ENCODE data around the gene EPS8L1. TPM values are rescaled to one million over a fixed set of nuclear protein-coding genes. Genes with fewer than 3 reads are reported as not detected.
A peak's percentile ranks its signal among the peaks of the same experiment; 100 is the strongest.

The EPS8L1 gene
- total RNA-seq, 2 donors from 2014 or later = 1.4 to 2.1 TPM

DNA sequence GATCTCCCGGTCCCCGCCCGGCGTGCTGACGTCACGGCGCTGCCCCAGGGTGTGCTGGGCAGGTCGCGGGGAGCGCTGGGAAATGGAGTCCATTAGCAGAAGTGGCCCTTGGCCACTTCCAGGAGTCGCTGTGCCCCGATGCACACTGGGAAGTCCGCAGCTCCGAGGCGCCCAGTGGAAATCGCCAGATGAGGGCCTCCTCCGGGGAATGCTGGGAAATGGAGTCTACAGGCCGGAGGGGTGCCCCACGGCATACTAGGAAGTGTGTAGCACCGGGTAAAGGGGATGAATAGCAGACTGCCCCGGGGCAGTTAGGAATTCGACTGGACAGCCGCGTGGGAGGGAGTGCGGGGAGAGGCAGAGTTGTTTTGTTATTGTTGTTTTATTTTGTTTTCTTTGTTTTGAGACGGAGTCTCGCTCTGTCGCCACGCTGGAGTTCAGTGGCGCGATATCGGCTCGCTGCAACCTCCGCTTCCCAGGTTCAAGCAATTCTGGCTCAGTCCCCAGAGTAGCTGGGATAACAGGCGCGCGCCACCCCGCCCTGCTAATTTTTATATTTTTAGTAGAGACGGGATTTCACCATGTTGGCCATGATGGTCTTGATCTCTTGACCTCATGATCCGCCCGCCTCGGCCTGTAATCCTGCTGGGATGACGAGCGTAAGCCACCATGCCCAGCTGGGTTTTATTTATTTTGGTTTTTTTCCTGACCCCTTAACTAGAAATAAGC lies 42.2 kb downstream of the EPS8L1 start:
- Mint-ChIP-seq H3K27ac (peak overlapping the region; percentile 92), H3K9me3 (no peaks in the 10 kb centered on the region), H3K36me3 (ENCODE audit: low read depth) (peaks cover 20% of the 10 kb centered on the region), H3K27me3 (no peaks in the 10 kb centered on the region), H3K4me1 (peaks cover 17% of the 10 kb centered on the region), H3K4me3 (peak overlapping the region; percentile 97)
- ATAC-seq (replicated peaks) = peak; percentile 97

DNA sequence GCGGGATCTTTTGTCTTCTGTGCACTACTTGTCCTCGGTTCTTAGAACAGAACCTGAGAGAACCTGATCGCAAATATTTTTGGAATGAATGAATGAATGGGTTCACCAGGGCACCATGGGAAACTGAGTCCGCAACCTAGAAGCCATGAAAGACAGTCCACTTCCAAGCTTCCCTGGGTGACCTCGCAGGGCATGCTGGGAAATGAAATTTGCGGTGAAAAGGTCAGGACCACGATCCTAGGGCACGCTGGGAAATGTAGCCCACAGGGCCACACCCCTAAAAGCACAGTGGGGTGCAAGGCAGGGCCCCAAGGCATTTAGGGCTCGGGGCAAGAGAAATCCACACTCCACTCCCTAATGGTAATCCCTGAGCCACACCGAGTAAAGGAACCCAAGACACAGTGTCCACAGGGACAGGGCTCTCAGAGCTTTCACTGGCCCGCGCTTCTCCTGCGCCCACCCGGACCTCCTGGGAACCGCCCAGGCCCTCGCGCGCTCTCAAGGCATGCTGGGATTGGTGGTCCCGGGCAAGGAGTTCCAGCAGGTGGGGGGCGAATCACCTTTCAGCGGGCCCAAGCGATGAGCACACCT lies 42.8 kb downstream of the EPS8L1 start:
- peak overlapping the region; percentile 92 for H3K27ac Mint-ChIP-seq
- H3K27me3 Mint-ChIP-seq = peaks cover 3% of the 10 kb centered on the region
- H3K4me3 Mint-ChIP-seq = peak overlapping the region; percentile 97
- no peaks in the 10 kb centered on the region for H3K9me3 Mint-ChIP-seq
- no peak for ATAC-seq (replicated peaks)
- H3K36me3 Mint-ChIP-seq (ENCODE audit: low read depth) = peaks cover 20% of the 10 kb centered on the region
- peaks cover 17% of the 10 kb centered on the region for H3K4me1 Mint-ChIP-seq

DNA sequence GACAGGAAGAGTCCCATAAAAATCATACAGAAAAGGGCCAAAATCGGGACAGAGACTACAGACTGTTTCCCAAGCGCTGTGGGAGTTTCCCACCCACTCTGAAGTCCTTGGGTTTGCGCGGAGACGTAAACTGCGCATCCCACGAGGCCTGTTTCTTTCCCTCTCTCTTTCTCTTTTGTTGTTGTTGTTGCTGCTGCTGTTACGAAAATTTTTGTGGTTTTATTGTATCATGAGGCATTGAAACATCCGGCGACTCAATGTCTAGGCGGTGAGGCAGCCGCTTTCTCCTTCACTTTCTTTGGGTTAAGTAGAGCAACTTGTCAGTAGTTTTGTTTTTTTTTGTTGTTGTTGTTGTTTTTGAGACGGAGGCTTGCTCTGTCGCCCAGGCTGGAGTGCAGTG lies 43.4 kb downstream of the EPS8L1 start:
- Mint-ChIP-seq H3K27ac (peak overlapping the region; percentile 92), H3K4me3 (peak overlapping the region; percentile 97), H3K9me3 (no peaks in the 10 kb centered on the region), H3K27me3 (peaks cover 8% of the 10 kb centered on the region), H3K36me3 (ENCODE audit: low read depth) (peaks cover 20% of the 10 kb centered on the region), H3K4me1 (peaks cover 17% of the 10 kb centered on the region)
- ATAC-seq (replicated peaks) = no peak

DNA sequence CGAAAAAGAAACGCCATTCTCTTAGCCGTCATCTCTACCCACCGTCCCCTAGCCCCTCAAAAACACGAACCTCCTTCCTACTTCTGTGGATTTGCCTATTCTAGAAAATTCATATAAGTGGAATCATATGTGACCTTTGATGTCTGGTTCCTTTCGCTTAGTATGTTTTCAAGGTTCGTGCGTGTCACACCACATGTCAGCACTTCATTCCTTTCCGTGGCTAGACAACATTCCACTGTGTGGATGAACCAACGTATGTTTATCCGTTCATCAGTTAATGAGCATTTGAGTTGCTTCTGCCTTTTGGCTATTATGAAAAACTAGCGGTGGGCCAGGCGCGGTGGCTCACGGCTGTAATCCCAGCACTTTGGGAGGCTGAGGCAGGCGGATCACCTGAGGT lies 55.8 kb downstream of the EPS8L1 start:
- Mint-ChIP-seq H3K36me3 (ENCODE audit: low read depth) (no peaks in the 10 kb centered on the region), H3K4me3 (no peak overlapping the region), H3K4me1 (no peaks in the 10 kb centered on the region), H3K27me3 (peaks cover 37% of the 10 kb centered on the region), H3K9me3 (no peaks in the 10 kb centered on the region), H3K27ac (no peak overlapping the region)
- no peak for ATAC-seq (replicated peaks)

DNA sequence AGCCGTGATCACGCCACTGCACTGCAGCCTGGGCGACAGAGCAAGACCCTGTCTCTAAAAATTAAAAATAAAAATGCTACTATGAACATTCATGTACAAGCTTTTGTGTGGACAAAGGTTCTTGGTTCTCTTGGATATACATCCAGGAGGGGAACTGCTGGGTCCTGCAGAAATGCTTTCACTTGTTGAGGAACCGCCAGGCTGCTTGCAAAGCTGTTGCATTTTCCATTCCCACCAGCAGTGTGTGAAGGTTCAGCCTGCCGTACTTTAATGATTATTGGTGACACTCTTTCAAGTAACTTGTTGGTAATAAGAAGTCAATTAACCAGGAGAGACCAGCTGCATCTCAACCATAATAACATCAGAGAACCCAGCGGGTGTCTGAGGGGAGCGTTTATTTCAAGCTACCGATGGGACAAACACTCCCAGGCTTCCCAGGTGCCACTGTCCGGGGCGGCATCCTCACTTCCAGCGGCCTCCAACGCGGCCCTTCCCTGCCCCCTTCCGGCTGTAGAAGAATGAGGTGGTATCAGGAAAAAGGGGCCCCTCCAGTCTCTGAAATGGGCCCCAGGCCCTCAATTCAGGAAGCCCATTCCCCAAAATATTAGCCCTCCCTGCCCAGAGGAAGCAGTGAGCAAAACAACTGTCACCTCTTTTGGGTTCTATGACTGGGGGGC lies 56.9 kb downstream of the EPS8L1 start:
- Mint-ChIP-seq H3K4me1 (no peaks in the 10 kb centered on the region), H3K27ac (no peak overlapping the region), H3K9me3 (no peaks in the 10 kb centered on the region), H3K27me3 (peaks cover 27% of the 10 kb centered on the region), H3K4me3 (no peak overlapping the region), H3K36me3 (ENCODE audit: low read depth) (no peaks in the 10 kb centered on the region)
- ATAC-seq (replicated peaks) = no peak

DNA sequence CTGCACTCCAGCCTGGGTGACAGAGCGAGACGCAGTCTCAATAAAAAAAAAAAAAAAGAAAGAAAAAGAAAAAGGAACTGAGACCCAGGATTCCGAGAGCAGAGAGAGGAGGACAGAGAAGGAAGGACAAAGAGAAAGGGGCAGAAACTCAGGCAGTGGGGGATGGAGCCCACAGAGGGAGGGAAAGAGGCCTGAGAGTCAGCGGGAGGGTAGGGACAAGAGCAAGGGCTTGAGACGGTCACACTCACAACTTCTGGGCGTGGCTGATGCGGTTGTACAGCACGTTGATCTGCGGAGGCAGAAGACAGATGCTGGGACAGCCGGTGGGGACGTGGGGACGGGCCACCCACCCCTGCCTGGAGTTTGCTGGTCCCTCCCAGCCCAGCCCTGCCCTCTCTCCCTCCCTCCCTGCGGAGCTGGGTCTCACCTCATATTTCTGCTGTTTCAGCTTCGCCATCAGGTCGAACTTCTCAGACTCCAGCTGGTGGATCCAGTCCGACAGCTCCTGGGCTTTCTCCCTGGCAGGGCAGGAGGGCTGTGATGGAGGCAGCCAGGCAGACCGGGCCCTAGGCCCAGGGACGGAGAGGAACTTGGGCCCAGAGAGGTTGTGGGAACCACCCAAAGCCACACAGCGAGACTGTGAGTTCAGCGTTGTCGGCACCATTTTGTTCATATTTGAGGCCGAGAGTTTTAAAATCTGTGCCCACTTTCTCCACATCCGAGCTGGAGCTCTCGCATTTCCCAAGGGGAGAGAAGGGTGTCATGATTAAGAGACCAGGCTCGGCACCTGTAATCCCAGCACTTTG lies 58.2 kb downstream of the EPS8L1 start:
- H3K9me3 Mint-ChIP-seq = no peaks in the 10 kb centered on the region
- ATAC-seq (replicated peaks) = no peak
- H3K4me1 Mint-ChIP-seq = no peaks in the 10 kb centered on the region
- no peak overlapping the region for H3K4me3 Mint-ChIP-seq
- no peaks in the 10 kb centered on the region for H3K36me3 Mint-ChIP-seq (ENCODE audit: low read depth)
- H3K27me3 Mint-ChIP-seq = peaks cover 22% of the 10 kb centered on the region
- H3K27ac Mint-ChIP-seq = no peak overlapping the region

DNA sequence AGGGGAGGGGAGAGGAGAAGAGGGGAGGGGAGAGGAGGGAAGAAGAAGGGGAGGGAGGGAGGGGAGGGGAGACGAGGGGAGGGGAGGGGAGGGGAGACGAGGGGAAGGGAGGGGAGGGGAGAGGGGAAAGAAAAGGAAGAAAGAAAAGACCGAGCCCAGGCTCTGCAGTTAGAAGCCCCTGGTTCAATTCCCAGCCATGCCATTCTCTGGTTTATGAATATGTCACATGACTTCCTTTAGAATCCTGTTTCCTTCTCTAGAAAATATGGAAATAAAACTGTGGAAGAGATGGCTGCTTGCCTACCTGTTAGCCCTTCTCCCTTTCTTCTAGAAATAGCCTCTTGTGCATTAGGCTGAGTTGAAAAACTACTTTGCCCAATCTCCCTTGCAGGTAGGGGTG lies 59.1 kb downstream of the EPS8L1 start:
- no peak for ATAC-seq (replicated peaks)
- Mint-ChIP-seq H3K9me3 (no peaks in the 10 kb centered on the region), H3K4me3 (no peak overlapping the region), H3K4me1 (no peaks in the 10 kb centered on the region), H3K27me3 (peaks cover 16% of the 10 kb centered on the region), H3K27ac (no peak overlapping the region), H3K36me3 (ENCODE audit: low read depth) (no peaks in the 10 kb centered on the region)

DNA sequence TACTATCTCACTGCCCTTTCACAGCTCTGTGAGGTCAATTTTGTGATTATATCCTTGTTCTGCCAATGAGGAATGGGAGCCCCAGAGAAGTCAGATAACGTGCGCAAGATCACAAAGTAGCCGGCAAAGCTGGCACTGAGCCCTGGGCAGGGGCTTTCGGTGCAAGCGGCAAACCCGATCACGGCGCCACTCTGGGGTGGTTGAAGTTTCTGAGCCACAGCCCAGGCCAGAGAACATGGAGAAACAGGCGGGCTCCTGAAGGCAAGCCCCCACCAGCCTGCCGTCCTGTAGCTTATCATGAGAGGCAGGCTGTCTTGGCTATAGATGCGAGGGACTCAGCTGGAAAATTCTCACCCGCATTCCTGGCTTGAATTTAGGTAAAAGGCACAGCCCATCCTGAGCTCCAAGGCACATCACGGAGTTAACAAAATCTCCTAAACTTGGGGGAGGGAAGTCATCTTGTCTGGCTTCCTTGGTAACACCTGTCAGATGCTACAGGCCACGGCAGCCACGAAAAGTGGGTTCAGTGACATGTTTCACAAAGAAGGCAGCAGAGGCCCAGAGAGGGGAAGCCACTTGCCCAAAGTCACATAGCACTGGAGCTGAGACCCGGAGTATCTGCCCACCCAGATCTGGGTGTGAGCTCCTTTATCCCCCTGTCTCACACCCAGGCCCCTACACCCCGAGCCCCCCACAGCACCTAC lies 60.9 kb downstream of the EPS8L1 start:
- Mint-ChIP-seq H3K4me1 (no peaks in the 10 kb centered on the region), H3K27me3 (peaks cover 14% of the 10 kb centered on the region), H3K27ac (no peak overlapping the region), H3K36me3 (ENCODE audit: low read depth) (no peaks in the 10 kb centered on the region), H3K9me3 (no peaks in the 10 kb centered on the region), H3K4me3 (no peak overlapping the region)
- no peak for ATAC-seq (replicated peaks)

Other genes starting within 250 kb of the EPS8L1 start
- not detected for gene KIR2DS4, start 243.2 kb upstream of the EPS8L1 start, total RNA-seq
- 1 to 10 TPM in 1 of 2 donors, under 1 TPM in 1; 0.85 to 2.2 TPM for gene KIR3DL2, start 225.4 kb upstream of the EPS8L1 start, total RNA-seq
- not detected for gene FCAR, start 201.6 kb upstream of the EPS8L1 start, total RNA-seq
- not detected for gene NCR1, start 169.7 kb upstream of the EPS8L1 start, total RNA-seq
- not detected for gene NLRP7, start 128.3 kb upstream of the EPS8L1 start, total RNA-seq
- 1 to 10 TPM; 2.9 to 6.1 TPM for gene NLRP2, start 109.5 kb upstream of the EPS8L1 start, total RNA-seq
- under 1 TPM; 0.13 to 0.69 TPM for gene GP6, start 37.6 kb upstream of the EPS8L1 start, total RNA-seq
- gene RDH13, start 12.7 kb upstream of the EPS8L1 start, total RNA-seq = 10 to 100 TPM; 20.4 to 25.0 TPM
- 10 to 100 TPM; 74.5 to 94.8 TPM for gene PPP1R12C, start 41.8 kb downstream of the EPS8L1 start, total RNA-seq
- gene TNNT1, start 73.3 kb downstream of the EPS8L1 start, total RNA-seq = not detected
- not detected for gene TNNI3, start 81.9 kb downstream of the EPS8L1 start, total RNA-seq
- gene DNAAF3, start 90.7 kb downstream of the EPS8L1 start, total RNA-seq = under 1 TPM in 1 of 2 donors, not detected in 1; 0.35 TPM
- not detected for gene SYT5, start 104.4 kb downstream of the EPS8L1 start, total RNA-seq
- gene PTPRH, start 133.6 kb downstream of the EPS8L1 start, total RNA-seq = not detected
- 10 to 100 TPM in 1 of 2 donors, 1 to 10 TPM in 1; 8.5 to 11.3 TPM for gene TMEM86B, start 152.9 kb downstream of the EPS8L1 start, total RNA-seq
- 100 to 1,000 TPM; 156 to 319 TPM for gene PPP6R1, start 183.1 kb downstream of the EPS8L1 start, total RNA-seq
- 10 to 100 TPM; 20.8 to 56.6 TPM for gene HSPBP1, start 204.2 kb downstream of the EPS8L1 start, total RNA-seq
- 10 to 100 TPM in 1 of 2 donors, 1 to 10 TPM in 1; 6.3 to 13.7 TPM for gene BRSK1, start 208.1 kb downstream of the EPS8L1 start, total RNA-seq
- gene TMEM150B, start 249.5 kb downstream of the EPS8L1 start, total RNA-seq = under 1 TPM; 0.39 to 0.56 TPM

All from activated T-helper 17 cell treated with anti-CD3 and anti-CD28 coated beads, Interleukin-2, amount 50 U/mL, for 72 hours (primary cell).